K562 (cell line): ENCODE data around the gene NIPSNAP3A. TPM values are rescaled to one million over a fixed set of nuclear protein-coding genes. Genes with fewer than 3 reads are reported as not detected.

ENCODE experiments used
- AFF1 ChIP-seq, 2 experiments: fragments of 450-650 bp; IDR thresholded peaks; 2 replicates each; pipeline ENCODE4 v1.6.1; 2018; ENCODE audit warnings: mild to moderate bottlenecking in 2 of 2, low read depth in 1 of 2; ENCODE audit not compliant: partially characterized antibody in 2 of 2
- FOXM1 ChIP-seq, 2 experiments: fragments of 450-650 bp in 1 of 2; sonication (generic) in 1 of 2; formaldehyde crosslinking in 1 of 2; IDR thresholded peaks; 2 replicates each; pipeline versions ENCODE4 v1.6.1 to v1.9.0; 2017 to 2022; ENCODE audit warnings: low read depth in 2 of 2, mild to moderate bottlenecking in 2 of 2, missing genetic modification reagents in 1 of 2, moderate library complexity in 1 of 2
- HOXB6 ChIP-seq: fragments of 250-450 bp; sonication (Bioruptor Pico); IDR thresholded peaks from 2 replicates; pipeline ENCODE4 v1.5.1; 2022; ENCODE audit warnings: mild to moderate bottlenecking, borderline replicate concordance
- MAZ ChIP-seq, 2 experiments: fragments of 450-650 bp in 1 of 2; sonication (generic) in 1 of 2; formaldehyde crosslinking; IDR thresholded peaks in 1 of 2; conservative IDR thresholded peaks in 1 of 2; 2 replicates each; pipeline versions ENCODE4 v1.4.0 to v1.5.0; 2020; ENCODE audit warnings: mild to moderate bottlenecking in 1 of 2, missing genetic modification reagents in 1 of 2
- MEF2D ChIP-seq: conservative IDR thresholded peaks from 2 replicates; pipeline ENCODE4 v1.6.1; 2016; ENCODE audit warnings: low read depth, missing genetic modification characterization, missing compliant biosample characterization
- NR2C2 ChIP-seq, 2 experiments: fragments of 200-800 bp in 1 of 2; sonication (Bioruptor generic) in 1 of 2; sonication (generic) in 1 of 2; formaldehyde crosslinking in 1 of 2; IDR thresholded peaks; 2 replicates each; pipeline versions ENCODE4 v1.6.1 to v1.8.0; 2016 to 2022; ENCODE audit warnings: mild to moderate bottlenecking in 1 of 2, missing compliant biosample characterization in 1 of 2, missing genetic modification characterization in 1 of 2, missing genetic modification reagents in 1 of 2
- PCBP1 ChIP-seq: fragments of 200-400 bp; formaldehyde crosslinking; IDR thresholded peaks from 2 replicates; pipeline ENCODE4 v1.6.1; 2018; ENCODE audit warnings: mild to moderate bottlenecking, low read depth, low read length; ENCODE audit not compliant: poor library complexity, severe bottlenecking
- PRDM10 ChIP-seq: fragments of 450-650 bp; IDR thresholded peaks from 2 replicates; pipeline ENCODE4 v1.6.1; 2018; ENCODE audit not compliant: partially characterized antibody
- SFPQ ChIP-seq: fragments of 200-400 bp; formaldehyde crosslinking; IDR thresholded peaks from 2 replicates; pipeline ENCODE4 v1.6.1; 2017; ENCODE audit warnings: mild to moderate bottlenecking, low read depth, low read length, moderate library complexity
- TEAD4 ChIP-seq, 2 experiments: sonication (generic) in 1 of 2; formaldehyde crosslinking in 1 of 2; IDR thresholded peaks; 2 replicates each; pipeline versions ENCODE4 v1.6.1 to v1.8.0; 2012 to 2022; ENCODE audit warnings: borderline replicate concordance in 1 of 2, inconsistent platforms in 1 of 2, low read length in 1 of 2, mild to moderate bottlenecking in 1 of 2, missing genetic modification reagents in 1 of 2
- ZNF551 ChIP-seq: fragments of 250-450 bp; sonication (Bioruptor Pico); IDR thresholded peaks from 2 replicates; pipeline ENCODE4 v1.5.0; 2021; ENCODE audit warnings: mild to moderate bottlenecking, moderate library complexity
- polyA plus RNA-seq, 8 experiments: library from polyadenylated mRNA; depleted of rRNA in 4 of 8; stranded (reverse) in 5 of 8; unstranded in 3 of 8; fragments of >200 nt; fragmentation: Nextera tagmentation in 2 of 8; fragmentation: Illumina TruSeq in 1 of 8; extraction: Ambion mirVana in 2 of 8; extraction: Trizol in 1 of 8; gene quantifications; 2 replicates each; pipeline versions ENCODE4 v1.2.1 to v1.2.3, GENCODE V29; 2011 to 2014; ENCODE audit warnings: inconsistent platforms in 1 of 8, missing spikeins in 1 of 8
- total RNA-seq, 7 experiments: library from RNA; depleted of rRNA in 6 of 7; stranded (reverse); fragments of >200 nt in 6 of 7; fragmentation: Illumina TruSeq in 2 of 7; extraction: Trizol in 2 of 7; gene quantifications; 2 replicates each; pipeline versions ENCODE4 v1.2.1 to v1.2.3, GENCODE V29; 2011 to 2021; ENCODE audit warnings: low replicate concordance in 1 of 7

The NIPSNAP3A gene
- total and polyA plus RNA-seq, 9 of the 15 experiments (the other 6 are each of a cell fraction or from before 2014, with no cell fraction given): 25.3 to 132 (median 40.5) TPM

DNA sequence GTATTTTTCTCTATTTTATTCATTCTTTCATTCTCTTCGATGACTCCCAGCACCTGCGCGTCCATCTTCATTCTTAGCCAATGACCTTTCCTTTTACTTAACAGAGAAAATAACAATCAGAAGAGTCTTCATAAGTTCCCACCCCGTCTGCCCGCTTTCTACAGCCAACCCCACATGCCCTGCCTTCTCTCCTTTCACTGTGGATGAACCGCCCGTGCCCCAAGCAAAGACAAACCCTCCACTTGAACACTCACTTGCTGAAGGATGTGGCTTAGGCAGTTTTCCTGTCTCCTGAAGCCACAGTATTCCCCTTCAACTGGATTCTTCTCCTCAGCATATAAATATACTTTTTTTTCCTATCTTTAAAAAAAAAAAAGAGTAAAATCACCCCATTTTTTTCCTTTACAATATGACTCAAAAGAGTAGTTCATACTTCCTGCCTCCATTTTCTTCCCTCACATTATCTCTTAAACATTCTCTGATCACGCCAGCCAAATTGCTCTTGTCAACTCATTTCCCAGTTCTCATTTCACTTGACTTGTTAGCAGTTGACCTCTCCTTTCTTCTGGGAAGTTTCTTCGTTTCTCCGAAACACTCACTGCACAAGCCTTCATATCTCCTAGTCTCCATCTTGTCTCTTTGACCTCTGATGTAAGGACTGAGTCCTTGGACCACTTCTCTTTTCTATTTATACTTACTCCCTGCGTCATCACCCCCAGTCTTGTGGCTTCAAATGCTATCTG lies 27.5 kb downstream of the NIPSNAP3A start (continued):
- TF ChIP-seq PRDM10: peak; percentile 13
- TF ChIP-seq PCBP1: no peak
- peak; percentile 99 for TF ChIP-seq MEF2D
- TF ChIP-seq FOXM1 (IDR thresholded peaks at IDR 0.05; ENCODE audit: low read depth): 0 out of 2 replicates have a peak, but pooled peaks have one; percentile 20
- TF ChIP-seq FOXM1 (CRISPR knock-in tag; IDR thresholded peaks at IDR 0.05; ENCODE audit: low read depth): no peak
- no peak for TF ChIP-seq HOXB6 (CRISPR knock-in tag)
- TF ChIP-seq TEAD4 (IDR thresholded peaks at IDR 0.05; ENCODE audit: low read length): peak; percentile 77; the same call in 1 of the 2 replicates
- no peak for TF ChIP-seq TEAD4 (CRISPR knock-in tag; IDR thresholded peaks at IDR 0.05; ENCODE audit: borderline replicate concordance)
- TF ChIP-seq AFF1 (IDR thresholded peaks at IDR 0.05; ENCODE audit: low read depth in 1 of 2, partially characterized antibody in 2 of 2): peak; percentile 58 to 85
- TF ChIP-seq ZNF551 (CRISPR knock-in tag): no peak
- peak; percentile 58 to 62 for TF ChIP-seq MAZ (CRISPR knock-in tag; conservative IDR thresholded peaks at IDR 0.05 in 1 of 2, IDR thresholded peaks at IDR 0.05 in 1 of 2)
- TF ChIP-seq NR2C2 (CRISPR knock-in tag; IDR thresholded peaks at IDR 0.05): no peak; the same call in 1 of the 2 replicates
- peak; percentile 96 for TF ChIP-seq NR2C2 (tag; IDR thresholded peaks at IDR 0.05)
- no peak for TF ChIP-seq SFPQ
